GM12891 (cell line): Measurements from ENCODE around the gene SULT1A2.
"Not testable (repeated sequence)": the region's sequence is repeated elsewhere in the genome, so short reads cannot be mapped to it uniquely, and the experiment has no call there.

Experiments
- DNase-seq: peaks from one replicate; pipeline ENCODE4 v3.0.0; 2011; ENCODE audit warnings: low spot score; ENCODE audit not compliant: insufficient read length
- FAIRE-seq: peaks from 2 replicates; lab custom pipeline; 2011; peaks lifted over from hg19 to GRCh38; lab: Jason Lieb, UNC
- PAX5 ChIP-seq: IDR thresholded peaks from 2 replicates; pipeline ENCODE4 v1.6.1; 2011; ENCODE audit warnings: low read length, moderate library complexity, mild to moderate bottlenecking; ENCODE audit not compliant: insufficient read depth, severe bottlenecking
- POLR2A ChIP-seq: IDR thresholded peaks from 2 replicates; pipeline ENCODE4 v1.6.1; 2011; ENCODE audit warnings: low read depth, low read length, control low read depth
- POLR2AphosphoS5 ChIP-seq: IDR thresholded peaks from 2 replicates; pipeline ENCODE4 v1.6.1; 2011; ENCODE audit warnings: low read depth, low read length, control low read depth
- POU2F2 ChIP-seq: IDR thresholded peaks from 2 replicates; pipeline ENCODE4 v1.6.1; 2011; ENCODE audit warnings: low read depth, mild to moderate bottlenecking, control low read depth, low read length, moderate library complexity
- SPI1 ChIP-seq: IDR thresholded peaks from 2 replicates; pipeline ENCODE4 v1.6.1; 2011; ENCODE audit warnings: low read depth, low read length, control low read depth
- TAF1 ChIP-seq: IDR thresholded peaks from 2 replicates; pipeline ENCODE4 v1.6.1; 2011; ENCODE audit warnings: low read depth, low read length, control low read depth

SULT1A2 gene

GRCh38 chr16:28596115-28596630 is 677 bp downstream of the SULT1A2 start:
- TF ChIP-seq PAX5 (no peak), POLR2A (no peak), POU2F2 (no peak), SPI1 (no peak), TAF1 (no peak), POLR2AphosphoS5 (no peak)
- DNase-seq, result no peak

GRCh38 chr16:28595451-28595850 is 1.4 kb downstream of the SULT1A2 start:
- DNase-seq, FAIRE-seq: not testable (repeated sequence)

More at GRCh38 chr16:28596115-28596630, 677 bp downstream of the SULT1A2 start:
- no peak for FAIRE-seq

GRCh38 chr16:28592979-28593553 is 3.8 kb downstream of the SULT1A2 start:
- TF ChIP-seq POLR2A (no peak), PAX5 (no peak)
- DNase-seq (no peak), FAIRE-seq (no peak)

GRCh38 chr16:28592511-28592910 is 4.3 kb downstream of the SULT1A2 start:
- no peak for FAIRE-seq

GRCh38 chr16:28591355-28591754 is 5.5 kb downstream of the SULT1A2 start:
- FAIRE-seq (no peak), DNase-seq (no peak)
- TF ChIP-seq TAF1 (no peak), PAX5 (no peak), POLR2AphosphoS5 (no peak), POLR2A (no peak), POU2F2 (no peak), SPI1 (no peak)

More at GRCh38 chr16:28592511-28592910, 4.3 kb downstream of the SULT1A2 start:
- TF ChIP-seq SPI1 (no peak), POU2F2 (no peak), POLR2AphosphoS5 (no peak), POLR2A (no peak), TAF1 (no peak), PAX5 (no peak)
- DNase-seq, result no peak

GRCh38 chr16:28590384-28591340 is 6.2 kb downstream of the SULT1A2 start:
- no peak for FAIRE-seq
- DNase-seq, result no peak
- TF ChIP-seq PAX5, result no peak

- FAIRE-seq (no peak), DNase-seq (no peak)
- no peak for TF ChIP-seq PAX5
- no peak for TF ChIP-seq TAF1
- no peak for TF ChIP-seq POLR2AphosphoS5
- TF ChIP-seq POLR2A, result no peak
- no peak for TF ChIP-seq POU2F2
- TF ChIP-seq SPI1, result no peak
Measured at GRCh38 chr16:28589930-28590329, 6.9 kb downstream of the SULT1A2 start.

- no peak for FAIRE-seq
- no peak for DNase-seq
- no peak for TF ChIP-seq POU2F2
- TF ChIP-seq SPI1, result no peak
- TF ChIP-seq PAX5, result no peak
- TF ChIP-seq TAF1, result no peak
- no peak for TF ChIP-seq POLR2AphosphoS5
Measured at GRCh38 chr16:28589069-28589468, 7.8 kb downstream of the SULT1A2 start.

- TF ChIP-seq SPI1, result no peak
- TF ChIP-seq POU2F2, result no peak
- no peak for TF ChIP-seq POLR2A
- no peak for TF ChIP-seq PAX5
- no peak for TF ChIP-seq POLR2AphosphoS5
- no peak for TF ChIP-seq TAF1
- FAIRE-seq (no peak), DNase-seq (no peak)
Measured at GRCh38 chr16:28587386-28587785, 9.5 kb downstream of the SULT1A2 start.

GRCh38 chr16:28586466-28586865 is 10.4 kb downstream of the SULT1A2 start:
- no peak for TF ChIP-seq SPI1
- no peak for TF ChIP-seq POU2F2
- TF ChIP-seq PAX5, result no peak
- no peak for TF ChIP-seq POLR2A
- no peak for TF ChIP-seq TAF1
- no peak for TF ChIP-seq POLR2AphosphoS5
- FAIRE-seq (no peak), DNase-seq (no peak)

GRCh38 chr16:28585674-28586073 is 11.2 kb downstream of the SULT1A2 start:
- FAIRE-seq, result no peak
- DNase-seq, result no peak

More at GRCh38 chr16:28585674-28586073, 11.2 kb downstream of the SULT1A2 start:
- TF ChIP-seq TAF1, result no peak
- no peak for TF ChIP-seq POLR2AphosphoS5
